Endodermal cell (in vitro differentiated cells): ENCODE data around the gene BMP6. TPM values are rescaled to one million over a fixed set of nuclear protein-coding genes. Genes with fewer than 3 reads are reported as not detected.

Source experiments
- DNase-seq: peaks from one replicate; pipeline ENCODE4 v3.0.0-alpha.2; 2017
- H3K27ac ChIP-seq: 2 replicates; pipeline ENCODE4 v1.5.1; 2013; ENCODE audit warnings: mild to moderate bottlenecking, low read depth, low read length, moderate library complexity
- H3K27me3 ChIP-seq: 2 replicates; pipeline ENCODE4 v1.6.1; 2013; ENCODE audit warnings: mild to moderate bottlenecking, low read length, moderate library complexity; ENCODE audit not compliant: insufficient read depth, control insufficient read depth, poor library complexity, severe bottlenecking
- H3K36me3 ChIP-seq: 2 replicates; pipeline ENCODE4 v1.7.0; 2013; ENCODE audit warnings: mild to moderate bottlenecking, low read length, moderate library complexity; ENCODE audit not compliant: control insufficient read depth, insufficient read depth
- H3K4me1 ChIP-seq: one replicate; pipeline ENCODE4 v1.7.0; 2013; ENCODE audit warnings: low read length; ENCODE audit not compliant: control insufficient read depth, insufficient read depth
- H3K4me3 ChIP-seq: 2 replicates; pipeline ENCODE4 v1.5.1; 2013; ENCODE audit warnings: mild to moderate bottlenecking, low read length, moderate library complexity
- H3K9ac ChIP-seq: 2 replicates; pipeline ENCODE4 v1.6.1; 2013; ENCODE audit warnings: mild to moderate bottlenecking, low read length, moderate library complexity; ENCODE audit not compliant: poor library complexity, severe bottlenecking; ENCODE audit errors: extremely low read depth
- H3K9me3 ChIP-seq: 2 replicates; pipeline ENCODE4 v1.6.1; 2013; ENCODE audit warnings: mild to moderate bottlenecking, low read length, moderate library complexity; ENCODE audit not compliant: control insufficient read depth
- H3K27ac Mint-ChIP-seq: 2 replicates; pipeline ENCODE4 v1.8.0; 2020; ENCODE audit warnings: mixed read lengths
- H3K27me3 Mint-ChIP-seq: 2 replicates; pipeline ENCODE4 v1.8.0; 2021; ENCODE audit warnings: mild to moderate bottlenecking, mixed read lengths; ENCODE audit not compliant: insufficient read depth
- H3K36me3 Mint-ChIP-seq: 2 replicates; pipeline ENCODE4 v1.8.0; 2020; ENCODE audit warnings: low read depth, mixed read lengths
- H3K4me1 Mint-ChIP-seq: 2 replicates; pipeline ENCODE4 v1.8.0; 2020; ENCODE audit warnings: mixed read lengths
- H3K4me3 Mint-ChIP-seq: 2 replicates; pipeline ENCODE4 v1.8.0; 2020; ENCODE audit warnings: mild to moderate bottlenecking, moderate library complexity, mixed read lengths
- H3K9me3 Mint-ChIP-seq: 2 replicates; pipeline ENCODE4 v1.8.0; 2020; ENCODE audit warnings: mild to moderate bottlenecking, mixed read lengths
- CTCF ChIP-seq: fragments of 200-600 bp; sonication (generic); conservative IDR thresholded peaks from 2 replicates; pipeline ENCODE4 v1.5.0; 2021; ENCODE audit warnings: antibody characterized with exemption, mild to moderate bottlenecking
- WGBS, 2 experiments: methylation state at CpG; one replicate each; pipeline versions ENCODE4 v1.1.5 to v1.1.7; 2013; ENCODE audit warnings: missing lambda C conversion rate in 2 of 2, mixed read lengths in 1 of 2; ENCODE audit not compliant: insufficient coverage in 1 of 2, insufficient read length in 1 of 2; 5-methylcytosine and 5-hydroxymethylcytosine counted together
- total RNA-seq, 2 donors: library from RNA; stranded (reverse); fragmentation: NEBNext Ultra II Directional in 1 of 2; extraction: Animal tissue kit (Norgen Biotek cat#: 25700) in 1 of 2; gene quantifications; 2 replicates in 1 of 2; 3 replicates in 1 of 2; pipeline ENCODE4 v1.2.1, GENCODE V29; 2021

BMP6 gene
- total RNA-seq, 2 donors from 2014 or later: 0.62 to 0.71 TPM

GRCh38 chr6:7770111-7770510, 44.2 kb downstream of the BMP6 start:
- Mint-ChIP-seq H3K9me3 (no peaks in the 10 kb centered on the region), H3K4me3 (no peak overlapping the region), H3K27me3 (peaks cover 2% of the 10 kb centered on the region), H3K27ac (no peak overlapping the region), H3K4me1 (peaks cover 7% of the 10 kb centered on the region), H3K36me3 (no peaks in the 10 kb centered on the region)
- no peak for TF ChIP-seq CTCF
- Histone ChIP-seq H3K4me1 (no peaks in the 10 kb centered on the region), H3K9me3 (no peaks in the 10 kb centered on the region), H3K36me3 (no peaks in the 10 kb centered on the region), H3K27me3 (peaks cover 9% of the 10 kb centered on the region), H3K4me3 (no peak overlapping the region), H3K27ac (no peak overlapping the region), H3K9ac (no peak overlapping the region)
- 88% methylated on average over 4 of the region's 4 CpGs; no CpG with 5 or more reads in 1 of the 2 experiments for WGBS, 2 experiments
- DNase-seq: no peak

- 93% methylated on average over 3 of the region's 3 CpGs for WGBS, 2 experiments
Measured at GRCh38 chr6:7770601-7771000, 44.7 kb downstream of the BMP6 start.

GRCh38 chr6:7773322-7773721, 47.4 kb downstream of the BMP6 start:
- H3K27ac ChIP-seq: no peak overlapping the region
- no peak overlapping the region for H3K4me3 ChIP-seq
- H3K4me1 ChIP-seq: no peaks in the 10 kb centered on the region
- Mint-ChIP-seq H3K4me3 (no peak overlapping the region), H3K4me1 (no peaks in the 10 kb centered on the region), H3K27me3 (peaks cover 12% of the 10 kb centered on the region), H3K36me3 (no peaks in the 10 kb centered on the region), H3K9me3 (no peaks in the 10 kb centered on the region), H3K27ac (no peak overlapping the region)
- peaks cover 25% of the 10 kb centered on the region for H3K27me3 ChIP-seq
- DNase-seq: no peak
- H3K36me3 ChIP-seq: no peaks in the 10 kb centered on the region
- no peak overlapping the region for H3K9ac ChIP-seq
- WGBS, 2 experiments: 90 to 100% methylated on average over 3 of the region's 3 CpGs
- no peaks in the 10 kb centered on the region for H3K9me3 ChIP-seq
- no peak for TF ChIP-seq CTCF

More at GRCh38 chr6:7770601-7771000, 44.7 kb downstream of the BMP6 start:
- H3K27me3 ChIP-seq: peaks cover 9% of the 10 kb centered on the region
- H3K4me3 ChIP-seq: no peak overlapping the region
- Mint-ChIP-seq H3K36me3 (no peaks in the 10 kb centered on the region), H3K9me3 (no peaks in the 10 kb centered on the region), H3K27ac (no peak overlapping the region), H3K27me3 (peaks cover 2% of the 10 kb centered on the region), H3K4me3 (no peak overlapping the region), H3K4me1 (peaks cover 7% of the 10 kb centered on the region)
- no peaks in the 10 kb centered on the region for H3K4me1 ChIP-seq
- H3K36me3 ChIP-seq: no peaks in the 10 kb centered on the region
- H3K27ac ChIP-seq: no peak overlapping the region
- no peak for DNase-seq
- H3K9me3 ChIP-seq: no peaks in the 10 kb centered on the region
- no peak overlapping the region for H3K9ac ChIP-seq
- no peak for TF ChIP-seq CTCF
